HepG2 (cell line): ENCODE results near the gene NECTIN2. TPM values are rescaled to one million over a fixed set of nuclear protein-coding genes. Genes with fewer than 3 reads are reported as not detected.
A peak's percentile ranks its signal among the peaks of the same experiment; 100 is the strongest.

Source experiments
- AGO2 ChIP-seq: fragments of 200-400 bp; formaldehyde crosslinking; optimal IDR thresholded peaks from 2 replicates; pipeline ENCODE3; 2017; ENCODE audit warnings: mild to moderate bottlenecking, low read depth, low read length, moderate library complexity
- ATF3 ChIP-seq: sonication (generic); formaldehyde crosslinking; IDR thresholded peaks from 2 replicates; pipeline ENCODE4 v1.4.0; 2020; ENCODE audit warnings: missing genetic modification reagents
- FIP1L1 ChIP-seq: fragments of 200-400 bp; formaldehyde crosslinking; IDR thresholded peaks from 2 replicates; pipeline ENCODE4 v1.6.1; 2018; ENCODE audit warnings: low read depth, mild to moderate bottlenecking, low read length, moderate library complexity, borderline replicate concordance; ENCODE audit not compliant: insufficient read depth
- KDM2A ChIP-seq: sonication (generic); formaldehyde crosslinking; IDR thresholded peaks from 2 replicates; pipeline ENCODE4 v1.4.0; 2020; ENCODE audit warnings: low read depth, missing genetic modification reagents, borderline replicate concordance
- KDM5A ChIP-seq: fragments of 200-600 bp; sonication (generic); IDR thresholded peaks from 2 replicates; pipeline ENCODE4 v1.7.0; 2018; ENCODE audit warnings: antibody characterized with exemption, mild to moderate bottlenecking, low read length, borderline replicate concordance
- KIAA2018 ChIP-seq: sonication (generic); formaldehyde crosslinking; IDR thresholded peaks from 2 replicates; pipeline ENCODE4 v1.5.0; 2020; ENCODE audit warnings: mild to moderate bottlenecking, missing genetic modification reagents, borderline replicate concordance
- MLX ChIP-seq: IDR thresholded peaks from 2 replicates; pipeline ENCODE4 v1.6.1; 2016
- MXD3 ChIP-seq: IDR thresholded peaks from 2 replicates; pipeline ENCODE4 v1.6.1; 2016; ENCODE audit warnings: mild to moderate bottlenecking, missing biosample characterization, missing genetic modification reagents
- NFE2 ChIP-seq: sonication (generic); formaldehyde crosslinking; IDR thresholded peaks from 2 replicates; pipeline ENCODE4 v1.4.0; 2020; ENCODE audit warnings: missing genetic modification reagents
- NFKBIZ ChIP-seq: IDR thresholded peaks from 2 replicates; pipeline ENCODE4 v1.6.1; 2018; ENCODE audit warnings: missing genetic modification reagents, missing compliant biosample characterization
- POLR2A ChIP-seq, 2 experiments: IDR thresholded peaks; 2 replicates each; pipeline ENCODE4 v1.6.1; 2011; ENCODE audit warnings: low read depth in 2 of 2, low read length in 2 of 2, mild to moderate bottlenecking in 1 of 2, moderate library complexity in 1 of 2; ENCODE audit not compliant: insufficient read depth in 1 of 2
- SIN3A ChIP-seq: IDR thresholded peaks from 2 replicates; pipeline ENCODE4 v1.6.1; 2011; ENCODE audit warnings: low read depth, mild to moderate bottlenecking, control low read depth, low read length, borderline replicate concordance
- SP5 ChIP-seq: IDR thresholded peaks from 2 replicates; pipeline ENCODE4 v1.6.1; 2016; ENCODE audit warnings: low read depth, borderline replicate concordance
- ZNF282 ChIP-seq: fragments of 450-650 bp; IDR thresholded peaks from 2 replicates; pipeline ENCODE4 v1.6.1; 2018; ENCODE audit not compliant: partially characterized antibody
- ZNF598 ChIP-seq: sonication (generic); formaldehyde crosslinking; IDR thresholded peaks from 2 replicates; pipeline ENCODE4 v1.5.1; 2020; ENCODE audit warnings: mild to moderate bottlenecking, missing genetic modification reagents, borderline replicate concordance
- ZNF674 ChIP-seq: sonication (generic); formaldehyde crosslinking; IDR thresholded peaks from 2 replicates; pipeline ENCODE4 v1.5.0; 2020; ENCODE audit warnings: low read depth, mild to moderate bottlenecking, missing genetic modification reagents
- ZNF713 ChIP-seq: sonication (generic); formaldehyde crosslinking; IDR thresholded peaks from 2 replicates; pipeline ENCODE4 v1.4.0; 2020; ENCODE audit warnings: mild to moderate bottlenecking, missing genetic modification reagents
- ZNF800 ChIP-seq: sonication (generic); formaldehyde crosslinking; IDR thresholded peaks from 2 replicates; pipeline ENCODE4 v1.4.0; 2020; ENCODE audit warnings: missing genetic modification reagents
- polyA plus RNA-seq, 8 experiments: library from polyadenylated mRNA; depleted of rRNA in 3 of 8; stranded (reverse) in 7 of 8; unstranded in 1 of 8; fragments of >200 nt; fragmentation: Illumina TruSeq in 4 of 8; extraction: Trizol in 4 of 8; gene quantifications; 2 replicates each; pipeline versions ENCODE4 v1.2.1 to v1.2.3, GENCODE V29; 2011 to 2016; ENCODE audit warnings: low read depth in 4 of 8, missing spikeins in 1 of 8, mixed read lengths in 1 of 8; ENCODE audit not compliant: insufficient read depth in 1 of 8
- total RNA-seq, 5 experiments: library from RNA; depleted of rRNA; stranded (reverse); fragments of >200 nt; fragmentation: Illumina TruSeq; extraction: Trizol; gene quantifications; 2 replicates each; pipeline ENCODE4 v1.2.3, GENCODE V29; 2016; ENCODE audit warnings: low read depth in 1 of 5

NECTIN2 gene
- total and polyA plus RNA-seq, 2 of the 13 experiments (the other 11 are each of a cell fraction or from before 2014, with no cell fraction given), result 75.4 to 114 TPM

- TF ChIP-seq ZNF800 (CRISPR knock-in tag) (peak; percentile 24; the same call in 1 of the 2 replicates), MXD3 (CRISPR knock-in tag) (peak; percentile 11; the same call in 1 of the 2 replicates), ZNF282 (no peak), SIN3A (peak; percentile 29; the same call in 1 of the 2 replicates), ZNF713 (CRISPR knock-in tag) (no peak), POLR2A (IDR thresholded peaks at IDR 0.05; ENCODE audit: insufficient read depth in 1 of 2, low read depth in 2 of 2, low read length in 2 of 2) (peak; percentile 70 to 89), NFKBIZ (CRISPR knock-in tag) (0 out of 2 replicates have a peak, but pooled peaks have one; percentile 38), ZNF674 (no peak), ZNF598 (CRISPR knock-in tag) (no peak), KDM2A (CRISPR knock-in tag) (peak; percentile 54; the same call in 1 of the 2 replicates), AGO2 (peak; percentile 86), NFE2 (CRISPR knock-in tag) (no peak), ATF3 (CRISPR knock-in tag) (no peak), SP5 (CRISPR knock-in tag) (0 out of 2 replicates have a peak, but pooled peaks have one; percentile 67), MLX (CRISPR knock-in tag) (no peak), FIP1L1 (no peak), KDM5A (peak; percentile 27; the same call in 1 of the 2 replicates), KIAA2018 (CRISPR knock-in tag) (no peak)
Observed at GRCh38 chr19:44905437-44906160, 59.5 kb downstream of the NECTIN2 start, which contains the start of gene APOE (continued).
